Activated T-cell treated with anti-CD3 and anti-CD28 coated beads, Interleukin-2, amount 50 U/mL, for 48 hours (primary cell): ENCODE measurements around the gene LUC7L2.
"Not testable (repeated sequence)": the region's sequence is repeated elsewhere in the genome, so short reads cannot be mapped to it uniquely, and the experiment has no call there.

Experiments used
- DNase-seq, 2 experiments: peaks; one replicate each; pipeline ENCODE4 v3.0.0-alpha.2; 2020

The LUC7L2 gene

GRCh38 chr7:139359366-139360209, at the start of gene LUC7L2:
TSS of gene LUC7L2 (plus strand) at chr7:139359894. CDS start at chr7:139360262, 368 bp downstream.
- DNase-seq: peak; percentile 100

- no peak for DNase-seq
Measured at GRCh38 chr7:139317939-139318505, 41.7 kb upstream of the LUC7L2 start.

- DNase-seq: no peak
Measured at GRCh38 chr7:139321071-139321745, 38.5 kb upstream of the LUC7L2 start.

GRCh38 chr7:139324709-139325108, 35.0 kb upstream of the LUC7L2 start:
- not testable (repeated sequence) for DNase-seq

- no peak for DNase-seq
Measured at GRCh38 chr7:139328375-139328774, 31.3 kb upstream of the LUC7L2 start.

GRCh38 chr7:139329119-139329518, 30.6 kb upstream of the LUC7L2 start:
- no peak for DNase-seq

- no peak for DNase-seq
Measured at GRCh38 chr7:139330333-139331030, 29.2 kb upstream of the LUC7L2 start.

GRCh38 chr7:139332697-139333359, 26.9 kb upstream of the LUC7L2 start:
- DNase-seq: no peak

- DNase-seq: not testable (repeated sequence)
Measured at GRCh38 chr7:139333443-139333842, 26.3 kb upstream of the LUC7L2 start.

GRCh38 chr7:139334399-139335150, 25.1 kb upstream of the LUC7L2 start:
- DNase-seq: no peak

GRCh38 chr7:139339025-139339424, 20.7 kb upstream of the LUC7L2 start:
- no peak for DNase-seq

- DNase-seq: no peak
Measured at GRCh38 chr7:139339698-139340036, 20.0 kb upstream of the LUC7L2 start.

GRCh38 chr7:139340037-139340807, 19.5 kb upstream of the LUC7L2 start:
- DNase-seq: peak; percentile 99 to 100

GRCh38 chr7:139340808-139341057, 19.0 kb upstream of the LUC7L2 start:
- no peak for DNase-seq

GRCh38 chr7:139341058-139341775, 18.5 kb upstream of the LUC7L2 start, which contains the start of gene FMC1:
TSS of gene FMC1 (plus strand) at chr7:139341337. CDS start at chr7:139341385, 48 bp downstream.
- peak; percentile 89 to 90 for DNase-seq

GRCh38 chr7:139341776-139342226, 17.9 kb upstream of the LUC7L2 start:
- no peak for DNase-seq

- no peak for DNase-seq
Measured at GRCh38 chr7:139345042-139345441, 14.7 kb upstream of the LUC7L2 start.

- no peak for DNase-seq
Measured at GRCh38 chr7:139351027-139351426, 8.7 kb upstream of the LUC7L2 start.

- no peak for DNase-seq
Measured at GRCh38 chr7:139354729-139355128, 5.0 kb upstream of the LUC7L2 start.

GRCh38 chr7:139355320-139355719, 4.4 kb upstream of the LUC7L2 start:
- no peak for DNase-seq
